Activated naive CD8-positive, alpha-beta T cell (primary cell): ENCODE data around the gene KIF4A.
"Not testable (repeated sequence)": the region's sequence is repeated elsewhere in the genome, so short reads cannot be mapped to it uniquely, and the experiment has no call there.

ENCODE experiments used
- H3K27ac Mint-ChIP-seq: one replicate; pipeline ENCODE4 v1.8.0; 2021; ENCODE audit warnings: mixed read lengths
- H3K27me3 Mint-ChIP-seq: one replicate; pipeline ENCODE4 v1.8.0; 2021; ENCODE audit warnings: mixed read lengths
- H3K36me3 Mint-ChIP-seq: one replicate; pipeline ENCODE4 v1.8.0; 2021; ENCODE audit warnings: mixed read lengths
- H3K4me1 Mint-ChIP-seq: one replicate; pipeline ENCODE4 v1.8.0; 2021; ENCODE audit warnings: low read depth, mixed read lengths
- H3K4me3 Mint-ChIP-seq: one replicate; pipeline ENCODE4 v1.8.0; 2021; ENCODE audit warnings: mild to moderate bottlenecking, mixed read lengths
- H3K9me3 Mint-ChIP-seq: one replicate; pipeline ENCODE4 v1.8.0; 2021; ENCODE audit warnings: low read depth, mixed read lengths

KIF4A gene, protein sequence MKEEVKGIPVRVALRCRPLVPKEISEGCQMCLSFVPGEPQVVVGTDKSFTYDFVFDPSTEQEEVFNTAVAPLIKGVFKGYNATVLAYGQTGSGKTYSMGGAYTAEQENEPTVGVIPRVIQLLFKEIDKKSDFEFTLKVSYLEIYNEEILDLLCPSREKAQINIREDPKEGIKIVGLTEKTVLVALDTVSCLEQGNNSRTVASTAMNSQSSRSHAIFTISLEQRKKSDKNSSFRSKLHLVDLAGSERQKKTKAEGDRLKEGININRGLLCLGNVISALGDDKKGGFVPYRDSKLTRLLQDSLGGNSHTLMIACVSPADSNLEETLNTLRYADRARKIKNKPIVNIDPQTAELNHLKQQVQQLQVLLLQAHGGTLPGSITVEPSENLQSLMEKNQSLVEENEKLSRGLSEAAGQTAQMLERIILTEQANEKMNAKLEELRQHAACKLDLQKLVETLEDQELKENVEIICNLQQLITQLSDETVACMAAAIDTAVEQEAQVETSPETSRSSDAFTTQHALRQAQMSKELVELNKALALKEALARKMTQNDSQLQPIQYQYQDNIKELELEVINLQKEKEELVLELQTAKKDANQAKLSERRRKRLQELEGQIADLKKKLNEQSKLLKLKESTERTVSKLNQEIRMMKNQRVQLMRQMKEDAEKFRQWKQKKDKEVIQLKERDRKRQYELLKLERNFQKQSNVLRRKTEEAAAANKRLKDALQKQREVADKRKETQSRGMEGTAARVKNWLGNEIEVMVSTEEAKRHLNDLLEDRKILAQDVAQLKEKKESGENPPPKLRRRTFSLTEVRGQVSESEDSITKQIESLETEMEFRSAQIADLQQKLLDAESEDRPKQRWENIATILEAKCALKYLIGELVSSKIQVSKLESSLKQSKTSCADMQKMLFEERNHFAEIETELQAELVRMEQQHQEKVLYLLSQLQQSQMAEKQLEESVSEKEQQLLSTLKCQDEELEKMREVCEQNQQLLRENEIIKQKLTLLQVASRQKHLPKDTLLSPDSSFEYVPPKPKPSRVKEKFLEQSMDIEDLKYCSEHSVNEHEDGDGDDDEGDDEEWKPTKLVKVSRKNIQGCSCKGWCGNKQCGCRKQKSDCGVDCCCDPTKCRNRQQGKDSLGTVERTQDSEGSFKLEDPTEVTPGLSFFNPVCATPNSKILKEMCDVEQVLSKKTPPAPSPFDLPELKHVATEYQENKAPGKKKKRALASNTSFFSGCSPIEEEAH

GRCh38 chrX:70289793-70290770 is at the start of gene KIF4A, which contains the start of gene PDZD11:
Gene KIF4A, plus strand, starts transcription at chrX:70290104. Its CDS starts 355 bp downstream, at chrX:70290459.
Gene PDZD11, minus strand, starts transcription at chrX:70289927. Its CDS starts 586 bp downstream, at chrX:70289341.
- peak within 1 kb of the TSS; percentile 64 for H3K27ac Mint-ChIP-seq
- H3K27me3 Mint-ChIP-seq, result no peaks in the 10 kb centered on the region
- peaks cover 12% of the 10 kb centered on the region for H3K4me1 Mint-ChIP-seq
- H3K4me3 Mint-ChIP-seq, result peak within 1 kb of the TSS; percentile 90
- peaks cover 2% of the 10 kb centered on the region for H3K36me3 Mint-ChIP-seq
- H3K9me3 Mint-ChIP-seq, result no peaks in the 10 kb centered on the region

DNA sequence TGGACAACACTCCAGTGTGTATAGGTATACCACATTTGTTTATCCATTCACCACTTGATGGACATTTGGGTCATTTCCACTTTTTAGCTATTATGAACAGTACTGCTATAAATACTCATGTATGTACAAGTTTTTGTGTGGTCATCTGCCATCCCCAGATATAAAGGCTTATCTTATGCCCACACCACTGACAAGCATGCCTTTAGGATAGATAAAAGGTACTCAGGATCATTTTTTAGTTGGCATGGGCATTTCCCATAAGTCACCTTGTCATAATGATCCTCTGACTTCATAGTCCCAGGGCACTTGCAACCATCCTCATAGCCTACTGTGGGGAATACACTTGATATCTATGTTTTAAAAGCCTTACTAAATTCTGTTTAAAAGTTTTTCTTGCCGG is 49.2 kb upstream of the KIF4A start:
- Mint-ChIP-seq H3K27me3 (no peaks in the 10 kb centered on the region), H3K36me3 (no peaks in the 10 kb centered on the region), H3K27ac (no peak overlapping the region), H3K9me3 (no peaks in the 10 kb centered on the region), H3K4me1 (no peaks in the 10 kb centered on the region), H3K4me3 (no peak overlapping the region)

DNA sequence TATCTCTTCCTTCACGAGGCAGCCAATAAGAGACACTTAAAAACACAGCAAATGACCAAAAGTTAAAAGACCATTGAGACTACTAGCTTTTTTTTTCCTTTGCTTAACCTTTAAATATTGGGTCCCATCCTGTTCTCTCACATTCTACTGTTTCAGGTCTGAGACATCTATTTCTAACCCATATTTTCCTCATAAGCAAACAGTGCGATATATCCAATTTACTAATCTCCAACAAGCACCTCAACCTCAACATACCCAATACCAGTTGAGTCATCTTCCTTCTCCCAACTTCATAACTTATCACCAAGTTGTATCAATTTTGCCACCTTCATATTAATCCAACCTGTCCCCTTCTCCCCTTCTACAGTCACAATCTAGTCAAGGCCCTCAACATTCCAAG is 48.4 kb upstream of the KIF4A start:
- no peaks in the 10 kb centered on the region for H3K9me3 Mint-ChIP-seq
- no peaks in the 10 kb centered on the region for H3K27me3 Mint-ChIP-seq
- H3K36me3 Mint-ChIP-seq, result no peaks in the 10 kb centered on the region
- H3K4me3 Mint-ChIP-seq, result no peak overlapping the region
- no peak overlapping the region for H3K27ac Mint-ChIP-seq
- no peaks in the 10 kb centered on the region for H3K4me1 Mint-ChIP-seq

DNA sequence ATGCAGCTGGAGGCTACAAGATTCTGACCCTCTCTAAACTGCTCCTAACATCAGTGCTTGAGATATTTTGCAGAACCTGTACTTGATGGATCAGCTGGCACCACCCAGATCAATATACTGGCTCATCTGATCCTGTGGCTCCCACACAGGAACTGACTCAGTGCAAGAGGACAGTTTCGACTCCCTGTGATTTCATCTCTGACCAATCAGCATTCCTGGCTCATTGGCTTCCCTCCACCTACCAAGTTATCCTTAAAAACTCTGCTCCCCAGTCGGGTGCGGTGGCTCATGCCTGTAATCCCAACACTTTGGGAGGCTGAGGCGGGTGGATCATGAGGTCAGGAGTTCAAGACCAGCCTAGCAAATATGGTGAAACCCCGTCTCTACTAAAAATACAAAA is 46.3 kb upstream of the KIF4A start:
- not testable (repeated sequence) for H3K4me1 Mint-ChIP-seq, H3K27me3 Mint-ChIP-seq, H3K9me3 Mint-ChIP-seq, H3K4me3 Mint-ChIP-seq, H3K36me3 Mint-ChIP-seq, H3K27ac Mint-ChIP-seq

DNA sequence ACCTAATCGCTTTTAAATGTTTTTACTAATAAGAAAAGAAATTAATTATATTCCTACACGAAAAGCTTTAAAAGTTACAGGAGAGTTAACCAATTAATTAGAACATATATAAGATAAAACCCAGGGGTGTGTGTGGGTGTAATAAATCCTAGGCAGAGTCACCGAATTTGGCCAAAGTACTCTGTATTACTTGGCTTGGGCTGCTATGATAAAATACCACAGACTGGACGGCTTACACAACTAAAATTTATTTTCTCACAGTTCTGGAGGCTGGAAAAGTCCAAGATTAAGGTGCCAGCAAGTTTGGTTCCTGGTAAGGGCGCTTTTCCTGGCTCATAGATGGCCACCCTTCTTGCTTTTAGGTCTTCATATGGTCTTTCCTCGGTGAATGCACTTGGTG is 45.0 kb upstream of the KIF4A start:
- Mint-ChIP-seq H3K9me3 (no peaks in the 10 kb centered on the region), H3K27ac (no peak overlapping the region), H3K36me3 (no peaks in the 10 kb centered on the region), H3K4me1 (no peaks in the 10 kb centered on the region), H3K27me3 (no peaks in the 10 kb centered on the region), H3K4me3 (no peak overlapping the region)

DNA sequence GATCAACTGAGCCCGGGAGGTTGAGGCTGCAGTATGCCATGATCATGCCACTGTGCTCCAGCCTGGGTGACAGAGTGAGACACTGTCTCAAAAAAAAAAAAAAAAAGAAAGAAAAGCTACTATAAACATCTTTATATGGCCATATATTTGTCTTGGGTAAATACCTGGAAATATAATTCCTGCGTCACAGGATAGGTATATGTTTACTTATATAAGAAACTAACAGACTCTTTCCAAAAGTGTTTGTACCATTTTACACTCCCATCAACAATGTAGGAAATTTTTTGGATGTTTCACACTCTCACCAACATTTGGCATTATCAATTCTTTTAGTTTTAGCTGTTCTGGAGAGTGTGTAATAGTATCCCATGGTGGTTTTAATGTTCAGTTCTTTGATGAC is 42.7 kb upstream of the KIF4A start:
- Mint-ChIP-seq H3K27ac (no peak overlapping the region), H3K4me1 (no peaks in the 10 kb centered on the region), H3K9me3 (no peaks in the 10 kb centered on the region), H3K27me3 (no peaks in the 10 kb centered on the region), H3K4me3 (no peak overlapping the region), H3K36me3 (no peaks in the 10 kb centered on the region)

DNA sequence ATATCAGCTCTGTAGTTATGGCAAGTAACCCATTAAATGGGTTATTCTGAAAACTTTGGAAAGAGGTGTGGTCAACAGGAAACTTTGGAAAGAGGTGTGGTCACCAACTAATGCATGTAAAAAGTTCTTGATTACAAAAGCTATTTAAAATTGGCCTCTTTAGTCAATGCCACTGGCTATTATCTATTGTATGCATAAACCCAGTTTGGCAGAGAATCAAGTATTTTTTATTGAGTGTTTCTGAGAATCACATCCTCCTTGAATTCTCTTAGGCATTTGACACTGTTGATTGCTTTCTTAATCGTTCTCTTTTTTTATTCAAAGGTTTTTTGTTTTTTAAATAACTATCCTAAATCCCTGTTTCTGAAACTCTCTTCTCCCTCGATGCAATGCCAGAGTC is 37.4 kb upstream of the KIF4A start:
- H3K27me3 Mint-ChIP-seq, result no peaks in the 10 kb centered on the region
- no peak overlapping the region for H3K4me3 Mint-ChIP-seq
- H3K36me3 Mint-ChIP-seq, result peaks cover 15% of the 10 kb centered on the region
- H3K4me1 Mint-ChIP-seq, result peaks cover 7% of the 10 kb centered on the region
- H3K9me3 Mint-ChIP-seq, result no peaks in the 10 kb centered on the region
- no peak overlapping the region for H3K27ac Mint-ChIP-seq

- Mint-ChIP-seq H3K27ac (peak overlapping the region; percentile 46), H3K4me1 (peaks cover 7% of the 10 kb centered on the region), H3K4me3 (no peak overlapping the region), H3K27me3 (no peaks in the 10 kb centered on the region), H3K36me3 (peaks cover 15% of the 10 kb centered on the region), H3K9me3 (no peaks in the 10 kb centered on the region)
Observed at GRCh38 chrX:70253377-70254062, 36.4 kb upstream of the KIF4A start.

GRCh38 chrX:70254063-70254400 is 35.9 kb upstream of the KIF4A start:
- Mint-ChIP-seq H3K27ac (no peak overlapping the region), H3K9me3 (no peaks in the 10 kb centered on the region), H3K27me3 (no peaks in the 10 kb centered on the region), H3K36me3 (peaks cover 15% of the 10 kb centered on the region), H3K4me3 (no peak overlapping the region), H3K4me1 (peaks cover 7% of the 10 kb centered on the region)

GRCh38 chrX:70254909-70255308 is 35.0 kb upstream of the KIF4A start:
- H3K4me1 Mint-ChIP-seq, result peaks cover 7% of the 10 kb centered on the region
- H3K9me3 Mint-ChIP-seq, result no peaks in the 10 kb centered on the region
- H3K27ac Mint-ChIP-seq, result no peak overlapping the region
- H3K27me3 Mint-ChIP-seq, result no peaks in the 10 kb centered on the region
- H3K36me3 Mint-ChIP-seq, result peaks cover 15% of the 10 kb centered on the region
- no peak overlapping the region for H3K4me3 Mint-ChIP-seq

DNA sequence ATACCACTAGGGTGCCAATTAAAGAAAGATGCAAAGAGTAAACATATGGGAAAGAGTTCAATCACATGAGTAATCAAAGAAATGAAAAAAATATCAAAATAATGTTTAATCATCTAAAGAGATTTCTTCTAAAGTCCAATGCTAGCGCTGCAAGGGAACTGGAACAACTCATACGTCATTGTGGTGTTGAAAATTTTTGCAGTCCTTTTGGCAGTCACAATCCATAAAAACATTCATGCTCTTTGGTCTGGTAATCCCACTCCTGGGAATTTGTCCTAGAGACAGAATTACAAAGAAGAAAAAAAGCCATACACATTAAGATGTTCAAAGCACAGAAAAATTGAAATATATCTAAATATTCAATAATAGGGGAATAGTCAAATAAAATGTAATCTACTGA is 34.5 kb upstream of the KIF4A start:
- Mint-ChIP-seq H3K36me3 (peaks cover 15% of the 10 kb centered on the region), H3K4me1 (peaks cover 7% of the 10 kb centered on the region), H3K4me3 (no peak overlapping the region), H3K27ac (no peak overlapping the region), H3K9me3 (no peaks in the 10 kb centered on the region), H3K27me3 (no peaks in the 10 kb centered on the region)

DNA sequence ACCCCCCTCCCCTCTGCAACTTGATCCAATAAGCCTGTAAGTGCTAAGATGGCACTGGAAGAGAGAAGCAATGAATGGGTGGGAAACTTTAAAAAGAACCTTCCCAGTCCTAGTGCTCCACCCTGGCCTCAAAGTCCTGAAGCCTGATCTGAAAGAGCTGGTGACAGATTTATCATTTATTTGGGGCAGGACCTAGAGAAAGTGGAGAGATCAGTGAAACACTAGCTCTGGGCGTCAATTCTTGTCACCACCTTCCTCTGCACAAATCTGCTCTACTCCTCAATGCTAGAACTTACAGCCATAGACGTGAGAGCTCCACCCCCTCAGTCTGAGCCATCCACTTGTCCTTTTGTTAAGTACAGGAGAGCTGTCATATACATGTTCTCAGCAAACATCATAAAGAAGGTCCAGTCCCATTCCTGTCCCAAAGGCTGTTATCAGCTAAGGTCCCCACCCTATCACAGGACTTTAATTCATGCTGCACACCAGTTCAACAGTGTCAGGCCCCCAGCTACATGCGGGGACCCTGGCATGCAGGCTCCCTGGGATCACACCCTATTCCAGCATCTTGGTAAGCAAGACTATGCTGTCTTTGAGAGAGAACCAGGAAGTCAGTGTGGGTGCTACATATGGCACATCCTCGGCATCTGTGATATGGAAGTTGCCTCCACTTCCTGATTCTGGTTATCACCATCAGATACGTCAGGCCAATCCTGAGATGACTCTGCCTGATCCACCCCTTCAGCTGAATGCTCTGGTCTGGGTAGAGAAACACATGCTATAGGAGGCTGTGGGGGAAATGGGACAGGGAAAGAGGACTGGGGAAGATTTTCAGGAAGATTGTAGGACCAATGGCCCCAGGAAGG is 32.2 kb upstream of the KIF4A start:
- H3K27ac Mint-ChIP-seq, result no peak overlapping the region
- peaks cover 7% of the 10 kb centered on the region for H3K4me1 Mint-ChIP-seq
- H3K36me3 Mint-ChIP-seq, result peaks cover 18% of the 10 kb centered on the region
- no peaks in the 10 kb centered on the region for H3K9me3 Mint-ChIP-seq
- H3K4me3 Mint-ChIP-seq, result no peak overlapping the region
- H3K27me3 Mint-ChIP-seq, result no peaks in the 10 kb centered on the region

GRCh38 chrX:70260104-70260503 is 29.8 kb upstream of the KIF4A start, which contains the start of gene P2RY4:
Gene P2RY4, minus strand, starts transcription at chrX:70260204. Its CDS starts 580 bp downstream, at chrX:70259624.
- peaks cover 6% of the 10 kb centered on the region for H3K36me3 Mint-ChIP-seq
- H3K4me3 Mint-ChIP-seq, result no peak within 1 kb of the TSS
- H3K27me3 Mint-ChIP-seq, result no peaks in the 10 kb centered on the region
- H3K9me3 Mint-ChIP-seq, result no peaks in the 10 kb centered on the region
- no peak within 1 kb of the TSS for H3K27ac Mint-ChIP-seq
- H3K4me1 Mint-ChIP-seq, result no peaks in the 10 kb centered on the region
